Measurements from ENCODE around the gene KATNA1. TPM values are rescaled to one million over a fixed set of nuclear protein-coding genes. Genes with fewer than 3 reads are reported as not detected.
A peak's percentile ranks its signal among the peaks of the same experiment; 100 is the strongest.

Gene KATNA1
- total and polyA plus RNA-seq, 2 donors (not counting 3 experiments of a cell fraction or from before 2014, with no cell fraction given), result 9.9 to 15.9 TPM

- dilution Hi-C loops (cut with MboI; ENCODE audit: extremely low pct_ligation_motif_present, low sequenced_read_pairs), result no loop called here
- CTCF ChIA-PET, result interaction anchor here (0.9 to 4.3 kb wide), 6 partner anchors 9 to 517 kb away, joined by 4 to 35 read pairs (median 4); partner anchors contain the start of gene GINM1
- POLR2A ChIA-PET, result no interaction called here
- TF ChIP-seq MAX (IDR thresholded peaks at IDR 0.05; ENCODE audit: insufficient read depth, insufficient read length), result peak; percentile 77
- peak; percentile 82 for TF ChIP-seq CTCF (IDR thresholded peaks at IDR 0.05; ENCODE audit: extremely low read depth in 1 of 2, insufficient read depth in 1 of 2, low read depth in 1 of 2, low read length in 2 of 2)
- peak; percentile 4 for TF ChIP-seq FOS (IDR thresholded peaks at IDR 0.05; ENCODE audit: borderline replicate concordance, insufficient read depth, low read length)
- TF ChIP-seq EZH2 (IDR thresholded peaks at IDR 0.05; ENCODE audit: borderline replicate concordance, low read depth, low read length, severe bottlenecking), result no peak
- TF ChIP-seq POLR2A (IDR thresholded peaks at IDR 0.05; ENCODE audit: low read depth, low read length), result peak; percentile 82
- no peak for TF ChIP-seq JUN (IDR thresholded peaks at IDR 0.05; ENCODE audit: borderline replicate concordance, insufficient read depth, insufficient read length, low read depth)
- peak; percentile 96 for TF ChIP-seq POLR2AphosphoS5 (IDR thresholded peaks at IDR 0.05; ENCODE audit: insufficient read depth, low read depth, low read length)
- no peak for TF ChIP-seq GATA2 (IDR thresholded peaks at IDR 0.05; ENCODE audit: insufficient read depth, insufficient read length, low read depth, low read length)
- TF ChIP-seq MYC (IDR thresholded peaks at IDR 0.05; ENCODE audit: low read depth, low read length), result peak; percentile 85
- H3K79me2 ChIP-seq (ENCODE audit: control insufficient read depth, insufficient read depth, low read length), result peaks cover 36% of the 10 kb centered on the region
- H2AFZ ChIP-seq (ENCODE audit: low read depth, low read length), result peak within 1 kb of the TSS; percentile 57
- DNase-seq (ENCODE audit: low read depth, low spot score), result peak; percentile 96
- peak within 1 kb of the TSS; percentile 92 for H3K27ac ChIP-seq (ENCODE audit: insufficient read depth, low read depth, low read length)
- H3K27me3 ChIP-seq (ENCODE audit: control insufficient read depth in 2 of 2, insufficient read depth in 2 of 2, low read length in 2 of 2), result peaks cover 2 to 7% of the 10 kb centered on the region in 2 experiments
- H3K36me3 ChIP-seq (ENCODE audit: control insufficient read depth in 2 of 2, extremely low read depth in 1 of 2, insufficient read depth in 2 of 2, low read length in 2 of 2), result no peaks in the 10 kb centered on the region
- H3K4me1 ChIP-seq (ENCODE audit: control insufficient read depth, extremely low read depth, insufficient read depth, low read length), result peaks cover 8% of the 10 kb centered on the region
- H3K4me2 ChIP-seq (ENCODE audit: insufficient read depth, low read length), result peak within 1 kb of the TSS; percentile 91
- H3K9me1 ChIP-seq (replicated peaks; ENCODE audit: control insufficient read depth, extremely low read depth, insufficient read depth, low read length), result no peaks in the 10 kb centered on the region
- no peaks in the 10 kb centered on the region for H3K9me3 ChIP-seq (replicated peaks; ENCODE audit: control insufficient read depth, insufficient read depth, low read length)
- no TSS peak for BruUV-seq (replicated peaks)
- peak; percentile 89 for FAIRE-seq
- no peaks in the 10 kb centered on the region for H4K20me1 ChIP-seq (replicated peaks; ENCODE audit: control insufficient read depth, extremely low read depth, insufficient read depth, low read length)
- intact Hi-C loops (cut with micrococcal nuclease), result loop anchor here (1.0 to 10.0 kb wide), 7 partner anchors 20 to 381 kb away; partner anchors contain the start of genes GINM1, KATNA1, LATS1 and NUP43
- H3K9ac ChIP-seq (replicated peaks; ENCODE audit: extremely low read depth, insufficient read depth, low read length), result peak within 1 kb of the TSS; percentile 98
- H3K4me3 ChIP-seq (replicated peaks in 1 of 3; ENCODE audit: insufficient read depth in 1 of 3, low read depth in 1 of 3, low read length in 3 of 3), result peak within 1 kb of the TSS; percentile 59 to 85 (median 62)
Observed at GRCh38 chr6:149545754-149546471, 102.6 kb downstream of the KATNA1 start, which contains the start of gene PPIL4. TSS of gene PPIL4 (minus strand) at chr6:149546043. CDS start at chr6:149546005, 38 bp downstream.

Data from endothelial cell of umbilical vein (primary cell).